GM19455 (cell line): ENCODE results near the gene RIN3.

ENCODE experiments used
- ATAC-seq: cut with Tn5 transposase; IDR thresholded peaks from one replicate; pipeline ENCODE4 v1.9.1; 2021; ENCODE audit not compliant: unreplicated experiment

The RIN3 gene

DNA sequence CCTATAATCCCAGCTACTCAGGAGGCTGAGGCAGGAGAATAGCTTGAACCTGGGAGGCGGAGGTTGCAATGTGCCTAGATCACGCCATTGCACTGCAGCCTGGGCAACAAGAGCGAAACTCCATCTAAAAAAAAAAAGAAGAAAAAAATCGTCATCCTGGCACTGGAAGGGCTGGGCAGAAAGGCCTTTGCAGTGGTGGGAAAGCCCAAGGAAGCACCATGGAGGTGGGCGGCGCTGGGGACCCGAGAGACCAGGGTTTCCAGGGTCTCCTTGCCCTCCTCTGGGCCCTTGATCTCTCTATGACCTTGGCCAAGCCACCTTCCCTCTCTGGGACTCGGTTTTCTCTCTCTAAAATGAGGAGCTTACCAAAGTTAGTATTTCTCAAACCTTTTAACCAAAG, 169.5 kb downstream of the RIN3 start:
- no peak for ATAC-seq

GRCh38 chr14:92684801-92685560, 171.4 kb downstream of the RIN3 start:
- ATAC-seq: no peak

DNA sequence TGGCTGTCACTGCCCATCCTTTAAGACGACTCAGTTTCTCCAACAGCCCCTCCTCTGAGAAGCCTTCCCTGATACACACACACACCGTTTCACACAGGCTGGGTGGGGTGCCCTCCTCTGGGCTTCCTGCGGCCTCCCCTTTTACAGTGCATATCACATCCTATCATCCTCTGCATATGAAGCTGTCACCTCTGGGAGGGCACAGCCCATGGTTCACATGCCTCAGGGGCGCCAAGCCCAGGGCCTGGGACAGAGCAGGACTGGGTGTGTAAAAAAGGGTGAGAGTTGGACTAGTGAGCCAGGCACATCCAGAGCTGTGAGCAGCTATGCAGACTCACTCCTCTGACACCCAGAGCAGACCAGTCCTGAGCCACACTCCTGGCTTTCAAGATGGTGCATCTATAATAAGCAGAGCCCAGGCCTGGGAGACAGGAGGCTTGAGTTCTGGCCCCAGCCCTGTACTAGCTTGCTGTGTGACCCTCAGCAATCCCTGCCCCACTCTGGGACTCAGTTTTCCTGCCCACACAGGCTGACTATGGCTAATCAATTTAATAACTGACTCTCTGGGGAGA, 172.3 kb downstream of the RIN3 start:
- ATAC-seq: no peak

GRCh38 chr14:92686411-92686899, 172.9 kb downstream of the RIN3 start:
- no peak for ATAC-seq

DNA sequence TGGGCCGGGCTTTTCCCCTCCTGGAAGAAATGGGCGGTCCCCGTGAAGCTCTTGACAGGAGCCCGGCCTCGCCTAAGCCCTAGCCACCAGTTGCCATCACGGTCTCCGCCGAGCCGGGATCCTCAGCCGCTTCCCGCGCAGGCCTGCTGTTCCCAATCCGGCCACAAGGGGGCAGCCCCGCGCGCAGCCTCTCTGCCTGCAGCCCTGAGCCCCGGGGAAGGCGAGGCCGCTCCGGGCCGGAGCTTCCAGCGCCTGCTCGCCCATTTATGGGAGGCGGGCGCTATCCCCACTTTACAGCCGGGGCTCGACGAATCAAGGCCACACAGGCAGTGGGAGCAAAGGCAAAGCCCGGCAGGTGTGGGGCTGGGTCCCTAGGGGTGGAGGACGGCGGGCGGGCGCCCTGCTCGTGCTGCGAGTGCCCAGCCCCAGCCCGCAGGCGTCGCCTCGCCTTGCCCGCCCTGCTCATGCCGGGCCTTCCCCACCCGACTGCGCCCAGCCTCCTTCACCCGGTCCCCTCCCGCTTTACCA, 173.4 kb downstream of the RIN3 start:
- ATAC-seq: peak; percentile 65

- ATAC-seq: no peak
Observed at GRCh38 chr14:92687681-92688433, 174.3 kb downstream of the RIN3 start.

DNA sequence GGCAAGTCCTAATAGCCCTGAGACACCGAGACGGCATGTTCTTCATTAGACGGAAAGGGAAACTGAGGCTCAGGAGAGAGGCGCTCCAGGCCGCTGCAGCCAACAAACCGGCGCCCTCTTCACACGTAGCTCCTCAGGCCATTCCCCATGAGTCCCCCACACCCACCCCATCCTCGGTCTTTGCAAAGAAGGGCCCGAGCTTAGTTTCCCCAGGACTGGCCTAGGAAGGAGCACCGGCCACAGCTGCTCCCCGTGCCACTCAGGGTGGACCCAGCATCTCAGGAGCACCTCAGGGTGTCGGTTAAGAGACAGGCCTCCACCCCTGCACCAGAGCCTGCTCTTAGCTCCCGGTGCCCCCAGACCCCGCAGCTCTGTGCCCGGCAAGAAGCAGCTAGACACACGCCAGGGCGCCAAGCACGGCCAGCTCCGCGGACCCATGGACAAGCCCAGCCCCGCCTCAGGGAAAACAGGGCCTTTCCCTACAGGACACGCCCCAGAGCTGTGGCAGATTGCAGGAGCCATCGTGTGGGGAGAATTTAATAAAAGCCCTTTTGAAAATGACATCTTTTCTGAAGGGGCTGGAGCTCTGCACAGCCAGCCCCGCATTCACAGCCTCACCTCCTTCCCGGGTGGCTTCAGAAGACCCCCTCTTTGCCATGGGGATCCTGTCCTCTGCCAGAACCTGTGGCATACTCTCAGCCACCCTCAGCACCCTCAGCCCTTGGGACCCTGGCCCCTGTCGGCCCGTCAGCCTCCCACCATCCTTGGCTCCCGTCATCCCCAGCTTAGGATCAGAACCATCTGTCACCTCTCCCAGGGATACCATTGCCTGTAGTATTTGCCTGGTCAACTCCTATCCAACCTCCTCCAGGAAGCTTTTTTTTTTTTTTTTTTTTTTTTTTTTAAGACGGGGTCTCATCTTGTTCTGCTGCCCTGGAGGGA, 175.1 kb downstream of the RIN3 start:
- no peak for ATAC-seq

GRCh38 chr14:92690171-92691011, 176.8 kb downstream of the RIN3 start:
- ATAC-seq: no peak

- no peak for ATAC-seq
Observed at GRCh38 chr14:92692822-92693226, 179.2 kb downstream of the RIN3 start.

GRCh38 chr14:92693998-92694795, 180.6 kb downstream of the RIN3 start:
- ATAC-seq: no peak

DNA sequence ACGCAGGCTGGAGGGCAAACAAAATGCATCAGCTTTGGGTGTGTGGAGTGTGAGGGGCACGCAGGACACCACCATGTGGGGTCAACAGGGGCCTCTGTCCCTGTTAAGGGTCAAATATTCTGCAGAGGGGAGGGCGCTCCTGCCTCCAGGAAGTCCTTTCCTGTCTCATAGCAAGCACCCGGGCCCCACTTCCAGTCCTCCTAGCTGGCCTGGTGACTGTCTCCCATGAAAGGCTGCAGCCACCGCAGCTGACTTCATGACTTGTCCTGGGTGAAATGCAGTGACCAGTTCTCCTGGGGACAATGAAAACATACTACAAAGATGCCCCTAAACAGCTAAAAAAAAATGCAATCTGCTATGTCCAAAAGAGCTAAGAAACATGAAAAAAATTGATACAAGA, 181.2 kb downstream of the RIN3 start:
- ATAC-seq: no peak

DNA sequence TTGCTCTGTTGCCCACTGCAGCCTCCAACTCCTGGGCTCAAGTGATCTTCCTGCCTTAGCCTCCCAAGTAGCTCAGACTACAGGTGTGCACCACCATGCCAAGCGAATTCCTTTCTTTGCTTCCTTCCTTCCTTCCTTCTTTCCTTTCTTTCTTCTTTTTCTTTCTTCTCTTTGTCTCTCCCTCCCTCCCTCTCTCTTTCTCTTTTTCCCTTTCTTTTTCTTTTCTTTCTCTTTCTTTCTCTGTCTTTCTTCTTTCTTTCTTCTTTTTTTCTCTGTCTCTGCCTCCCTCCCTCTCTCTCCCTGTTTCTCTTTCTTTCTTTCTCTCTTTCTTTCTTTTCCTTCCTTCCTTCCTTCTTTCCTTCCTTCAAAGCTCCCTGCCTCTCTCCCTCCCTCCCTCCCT, 182.0 kb downstream of the RIN3 start:
- ATAC-seq: no peak

DNA sequence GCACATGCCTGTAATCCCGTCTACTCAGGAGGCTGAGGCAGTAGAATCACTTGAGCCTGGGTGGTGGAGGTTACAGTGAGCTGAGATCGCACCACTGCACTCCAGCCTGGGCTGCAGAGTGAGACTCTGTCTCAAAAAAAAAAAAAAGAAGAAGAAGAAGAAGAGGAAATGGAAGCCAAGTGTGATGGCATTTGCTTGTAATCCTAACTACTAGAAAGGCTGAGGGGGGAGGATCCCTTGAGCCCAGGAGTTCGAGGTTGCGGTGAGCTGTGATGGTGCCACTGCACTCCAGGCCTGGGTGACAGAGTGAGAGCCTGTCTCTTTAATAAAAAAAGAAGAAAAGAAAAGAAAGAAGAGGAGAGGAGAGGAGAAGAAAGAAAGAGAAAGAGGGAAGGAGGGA, 182.8 kb downstream of the RIN3 start:
- ATAC-seq: no peak

DNA sequence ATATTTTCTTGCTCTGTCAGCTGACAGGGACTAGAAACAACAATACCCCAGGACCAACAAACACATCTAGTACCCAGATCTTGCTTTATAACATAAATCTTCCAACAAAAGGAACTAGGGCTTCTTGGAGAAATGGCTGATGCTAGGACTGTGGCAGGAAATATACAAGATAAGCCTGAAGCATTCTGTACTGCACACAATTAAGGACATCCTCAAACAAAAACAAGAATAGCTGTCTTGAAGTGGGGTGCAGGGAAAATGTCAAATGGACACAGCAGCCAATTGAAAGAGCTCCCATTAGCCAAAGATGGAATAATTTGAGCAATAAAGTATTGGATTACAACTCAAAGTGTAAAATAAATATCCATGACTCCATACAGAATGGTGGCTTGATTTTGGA, 184.8 kb downstream of the RIN3 start:
- ATAC-seq: no peak

DNA sequence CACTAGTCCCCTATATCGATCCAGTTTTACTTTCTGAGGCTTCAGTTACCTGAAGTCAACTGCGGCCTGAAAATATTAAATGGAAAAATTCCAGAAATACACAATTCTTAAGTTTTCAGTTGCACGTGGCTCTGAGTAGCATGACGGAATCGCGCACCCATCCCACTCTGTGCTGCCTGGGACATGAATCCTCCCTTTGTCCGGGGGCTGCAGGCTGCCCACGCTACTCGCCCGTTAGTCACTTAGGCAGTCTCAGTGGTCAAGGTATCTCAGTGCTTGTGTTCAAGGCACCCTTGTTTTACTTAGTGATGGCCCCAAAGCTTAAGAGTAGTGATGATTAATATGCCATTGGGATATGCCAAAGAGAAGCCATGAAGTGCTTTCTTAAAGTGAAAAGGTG, 188.2 kb downstream of the RIN3 start:
- no peak for ATAC-seq

DNA sequence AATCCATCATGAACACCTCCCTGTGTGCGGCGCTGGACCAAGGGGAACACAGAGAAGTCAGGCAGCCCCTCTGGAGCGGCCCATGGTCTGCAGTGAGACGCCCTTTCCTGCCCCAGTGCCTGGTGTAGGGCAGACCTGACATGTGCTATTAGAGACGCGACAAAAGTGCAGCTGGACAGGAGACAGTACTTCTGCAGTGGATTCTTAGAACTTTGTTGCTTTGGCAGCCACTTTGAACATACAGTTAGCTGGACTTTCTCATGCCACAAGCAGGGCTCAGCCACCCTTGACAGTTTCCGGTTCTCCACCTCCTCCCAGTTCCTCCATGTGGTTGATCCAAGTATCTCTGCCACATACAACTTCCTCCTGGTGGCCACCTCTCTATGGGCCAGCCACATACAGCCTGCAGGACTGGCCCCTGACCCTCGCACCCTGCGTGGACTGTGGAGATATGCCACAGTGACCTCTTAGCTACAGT, 188.9 kb downstream of the RIN3 start:
- no peak for ATAC-seq

GRCh38 chr14:92703516-92703915, 189.9 kb downstream of the RIN3 start:
- no peak for ATAC-seq

DNA sequence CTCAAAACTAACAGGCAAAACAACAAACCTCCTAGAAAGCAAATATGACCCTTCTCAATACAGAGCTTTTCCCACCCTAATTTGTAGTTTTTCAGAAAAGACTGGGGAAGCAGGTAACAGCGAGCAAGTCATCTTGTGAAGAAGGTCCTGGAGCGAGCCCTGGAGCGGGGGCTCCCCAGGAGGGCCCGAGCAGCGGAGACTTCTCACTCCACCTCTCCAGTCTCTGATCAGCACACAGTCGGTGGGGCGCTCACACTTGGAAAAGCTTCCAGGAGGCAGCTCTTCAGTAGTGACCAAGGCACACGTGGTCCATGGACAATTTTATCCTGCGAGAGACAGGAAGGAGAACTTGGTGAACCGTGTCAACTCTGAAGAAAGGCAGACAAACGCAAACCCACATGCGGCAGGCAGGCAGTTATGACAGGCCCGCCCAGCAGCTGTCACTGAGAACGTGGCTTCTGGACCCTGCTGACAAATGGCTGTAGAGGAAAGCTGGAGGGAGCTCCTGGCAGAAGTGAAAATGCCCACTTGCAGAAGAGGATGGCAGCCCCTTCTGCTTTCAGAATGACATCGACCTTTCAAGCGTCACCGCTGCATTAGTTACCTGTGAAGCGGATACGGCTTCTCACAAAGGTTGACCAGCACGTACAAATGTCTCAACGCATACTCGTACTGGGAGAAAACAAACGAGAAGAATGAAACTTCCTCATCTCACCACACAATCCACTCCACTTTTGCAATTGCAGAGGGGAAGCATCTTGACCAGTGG, 190.6 kb downstream of the RIN3 start:
- peak; percentile 97 for ATAC-seq
